HL-60/S4 treated with retinoic acid at 250 ng/mL for 4 days and 3 days (cell line): ENCODE results near the gene CAD.
"Not testable (repeated sequence)": the region's sequence is repeated elsewhere in the genome, so short reads cannot be mapped to it uniquely, and the experiment has no call there.

Experiments used
- in situ Hi-C: fragments of 300-500 bp; cut with MboI; formaldehyde crosslinking; loops from 2 replicates; pipeline ENCODE4 v1.7.0; 2022; ENCODE audit warnings: low sequenced_read_pairs

The CAD gene

DNA sequence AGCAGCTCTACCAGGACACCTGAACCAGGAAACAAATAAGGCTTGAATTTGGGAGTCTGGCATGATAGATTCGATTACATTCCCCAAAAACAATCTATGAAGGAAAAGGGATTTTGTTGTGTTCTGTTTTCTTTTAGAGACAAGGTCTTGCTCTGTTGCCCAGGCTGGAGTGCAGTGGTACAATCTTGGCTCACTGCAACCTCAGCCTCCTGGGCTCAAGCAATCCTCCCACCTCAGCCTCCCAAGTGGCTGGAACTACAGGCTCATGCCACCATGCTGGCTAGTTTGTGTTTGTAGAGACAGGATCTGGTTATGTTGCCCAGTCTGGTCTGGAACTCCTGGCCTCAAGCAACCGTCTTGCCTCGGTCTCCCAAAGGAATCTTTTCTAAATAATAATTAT, 19.1 kb upstream of the CAD start:
- in situ Hi-C loops, result not testable (repeated sequence)

GRCh38 chr2:27198627-27199026, 18.5 kb upstream of the CAD start:
- in situ Hi-C loops, result no loop called here

DNA sequence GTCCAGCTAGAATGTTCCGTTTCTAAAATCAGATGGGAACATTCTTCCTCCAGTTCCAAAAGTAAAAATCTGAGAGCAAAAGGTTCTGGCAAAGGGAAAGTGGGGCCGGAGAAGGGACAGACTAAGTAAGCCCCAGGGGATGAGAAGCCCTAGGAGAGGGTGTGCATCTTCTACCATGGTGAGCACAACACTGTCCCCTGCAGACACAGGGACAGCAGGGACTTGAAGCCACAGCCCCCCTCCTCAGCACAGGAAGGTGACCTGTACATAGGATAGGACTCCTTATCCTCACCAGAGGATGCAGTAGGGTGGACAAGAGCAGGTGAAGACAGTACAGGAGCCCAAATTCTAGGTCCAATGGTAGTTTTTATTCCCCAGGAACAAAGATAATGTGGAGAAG, 17.9 kb upstream of the CAD start:
- in situ Hi-C loops, result no loop called here

GRCh38 chr2:27201675-27202074, 15.5 kb upstream of the CAD start:
- in situ Hi-C loops, result no loop called here

GRCh38 chr2:27202854-27203253, 14.3 kb upstream of the CAD start:
- in situ Hi-C loops, result no loop called here

- in situ Hi-C loops, result no loop called here
Measured at GRCh38 chr2:27203741-27204140, 13.4 kb upstream of the CAD start.

DNA sequence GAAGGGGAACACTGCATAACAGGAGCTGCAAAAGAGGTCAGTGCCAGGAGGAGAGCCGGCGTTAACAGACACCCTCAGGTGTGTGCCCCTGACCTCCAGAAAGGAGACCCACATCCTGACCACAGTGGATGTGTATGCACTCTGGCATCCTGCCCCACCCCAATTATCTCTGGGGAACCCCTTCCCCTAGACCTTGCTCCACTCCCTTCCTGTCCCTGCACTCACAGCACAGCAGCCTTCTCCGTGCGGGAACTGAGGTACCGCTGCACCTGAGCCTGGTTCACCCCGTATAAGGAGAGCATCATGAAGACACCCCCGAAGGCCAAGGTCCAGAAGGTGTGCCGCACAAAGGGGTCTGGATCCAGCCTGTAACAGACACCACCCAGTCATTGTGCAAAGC, 12.6 kb upstream of the CAD start:
- in situ Hi-C loops, result no loop called here

GRCh38 chr2:27205206-27205605, 12.0 kb upstream of the CAD start:
- in situ Hi-C loops, result no loop called here

GRCh38 chr2:27206346-27206745, 10.8 kb upstream of the CAD start:
- in situ Hi-C loops, result no loop called here

GRCh38 chr2:27208486-27209050, 8.6 kb upstream of the CAD start:
- in situ Hi-C loops, result no loop called here

- in situ Hi-C loops, result no loop called here
Measured at GRCh38 chr2:27209621-27210401, 7.4 kb upstream of the CAD start.

DNA sequence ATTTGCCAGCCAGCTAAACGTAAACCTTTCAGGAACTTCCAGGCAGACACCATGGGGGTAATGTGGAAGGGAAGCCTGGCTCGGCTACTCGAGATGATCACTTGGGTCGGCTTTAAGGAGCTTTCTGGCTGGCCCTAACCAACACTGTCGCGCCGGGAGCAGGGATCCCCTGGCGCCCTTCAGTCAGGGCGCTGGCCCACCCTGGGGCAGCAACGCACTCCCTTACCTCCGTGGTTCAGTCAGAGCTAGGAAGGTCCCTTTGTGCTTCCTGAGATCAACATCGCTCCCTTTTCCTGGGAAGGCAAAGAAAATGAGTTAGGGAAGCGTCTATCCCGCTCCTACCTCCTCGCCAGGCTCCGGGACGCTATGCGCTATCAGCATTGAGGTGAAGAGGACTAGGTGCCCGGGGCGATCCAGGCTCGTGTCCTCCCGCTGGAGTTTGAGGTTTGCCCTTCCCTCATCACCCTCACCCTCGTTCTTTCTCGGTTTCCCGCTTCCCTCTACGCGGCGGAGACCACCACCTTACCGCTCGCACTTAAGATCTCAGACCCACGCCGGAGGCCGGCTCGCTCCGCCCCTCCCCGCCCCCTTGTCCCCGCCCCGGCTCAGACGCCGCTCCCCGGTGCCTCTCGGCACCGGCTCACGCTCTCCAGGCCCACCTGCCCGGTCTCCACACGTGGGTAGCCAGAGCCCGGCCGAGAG, 5.8 kb upstream of the CAD start:
- in situ Hi-C loops, result no loop called here

- in situ Hi-C loops, result no loop called here
Measured at GRCh38 chr2:27211943-27212625, 5.1 kb upstream of the CAD start, which contains the start of the genes ATRAID and SLC5A6. Gene ATRAID, plus strand, starts transcription at chr2:27212041. Its CDS starts 328 bp downstream, at chr2:27212369. Gene SLC5A6, minus strand, starts transcription at chr2:27212268. Its CDS starts 4,618 bp downstream, at chr2:27207650.

DNA sequence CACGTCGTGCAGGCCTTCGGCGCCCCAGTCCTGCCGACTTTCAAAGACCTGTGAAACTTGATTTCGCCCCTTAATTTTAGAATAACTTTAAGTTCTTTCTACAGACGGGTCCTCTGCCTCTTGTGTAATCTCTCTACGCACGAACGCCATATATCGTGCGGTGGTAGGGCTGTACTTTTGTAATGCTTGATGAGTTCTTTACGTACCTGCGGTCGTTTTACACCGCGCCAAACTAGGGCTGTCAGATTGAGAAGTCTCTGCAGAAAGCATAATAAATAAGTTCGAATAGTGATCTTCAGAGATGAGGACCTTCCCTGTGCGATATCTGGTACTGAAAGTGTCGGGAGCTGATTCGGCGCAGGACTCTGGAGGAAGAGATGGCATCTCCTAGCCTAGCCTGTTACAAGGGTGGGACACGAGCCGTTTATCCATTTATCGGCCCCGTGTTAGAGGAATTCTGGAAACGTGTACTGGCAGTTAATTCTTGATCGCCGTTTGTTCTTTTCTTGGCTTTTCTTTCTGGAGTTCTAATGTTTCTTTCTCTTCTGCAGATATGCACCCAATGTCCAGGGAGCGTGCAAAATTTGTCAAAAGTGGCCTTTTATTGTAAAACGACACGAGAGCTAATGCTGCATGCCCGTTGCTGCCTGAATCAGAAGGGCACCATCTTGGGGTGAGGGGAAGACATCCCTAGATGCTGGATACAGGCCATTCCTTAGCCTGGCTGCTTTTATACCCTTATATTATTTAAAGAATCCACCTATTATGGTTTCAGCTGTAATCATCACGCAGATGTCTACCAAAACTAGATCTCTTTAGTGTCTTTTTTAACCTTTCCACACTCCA, 4.3 kb upstream of the CAD start:
- in situ Hi-C loops, result no loop called here

- in situ Hi-C loops, result no loop called here
Measured at GRCh38 chr2:27214941-27215340, 2.2 kb upstream of the CAD start.

DNA sequence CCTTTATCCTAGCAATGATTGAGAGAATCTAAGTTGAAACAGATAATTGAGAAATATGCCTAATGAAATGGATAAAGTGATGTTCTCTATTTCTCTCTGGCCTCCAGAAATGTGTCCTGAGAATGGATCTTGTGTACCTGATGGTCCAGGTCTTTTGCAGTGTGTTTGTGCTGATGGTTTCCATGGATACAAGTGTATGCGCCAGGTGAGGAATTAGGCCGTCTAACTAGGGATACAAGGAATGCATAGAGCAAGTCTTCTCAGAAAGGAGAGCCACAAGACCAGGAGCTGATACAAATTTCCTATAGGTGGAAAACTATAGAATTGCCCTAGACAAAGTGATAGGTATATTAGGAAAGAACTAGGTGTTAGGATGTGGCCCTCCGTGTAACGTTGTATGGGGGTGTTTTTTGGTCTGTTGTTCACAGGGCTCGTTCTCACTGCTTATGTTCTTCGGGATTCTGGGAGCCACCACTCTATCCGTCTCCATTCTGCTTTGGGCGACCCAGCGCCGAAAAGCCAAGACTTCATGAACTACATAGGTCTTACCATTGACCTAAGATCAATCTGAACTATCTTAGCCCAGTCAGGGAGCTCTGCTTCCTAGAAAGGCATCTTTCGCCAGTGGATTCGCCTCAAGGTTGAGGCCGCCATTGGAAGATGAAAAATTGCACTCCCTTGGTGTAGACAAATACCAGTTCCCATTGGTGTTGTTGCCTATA, 592 bp upstream of the CAD start:
- in situ Hi-C loops, result no loop called here

- in situ Hi-C loops, result no loop called here
Measured at GRCh38 chr2:27218614-27219013, 1.4 kb downstream of the CAD start.

- in situ Hi-C loops, result no loop called here
Measured at GRCh38 chr2:27219091-27219490, 1.9 kb downstream of the CAD start.

DNA sequence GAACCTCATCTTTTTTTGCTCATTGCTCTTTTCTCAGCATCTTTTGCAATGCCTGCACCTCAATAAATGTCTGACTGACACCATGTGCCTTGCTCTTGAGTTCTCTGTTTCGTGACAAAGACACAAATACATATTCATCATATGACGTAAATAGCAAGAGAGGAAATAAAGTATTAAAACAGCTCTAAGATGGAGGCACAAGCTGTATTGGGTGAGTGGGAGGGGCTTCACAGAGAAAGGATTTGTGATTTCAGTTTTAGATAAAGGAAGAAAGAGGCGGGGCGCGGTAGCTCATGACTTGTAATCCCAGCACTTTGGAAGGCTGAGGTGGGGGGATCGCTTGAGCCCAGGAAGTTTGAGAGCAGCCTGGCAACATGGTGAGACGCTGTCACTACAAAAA, 2.9 kb downstream of the CAD start:
- in situ Hi-C loops, result no loop called here

DNA sequence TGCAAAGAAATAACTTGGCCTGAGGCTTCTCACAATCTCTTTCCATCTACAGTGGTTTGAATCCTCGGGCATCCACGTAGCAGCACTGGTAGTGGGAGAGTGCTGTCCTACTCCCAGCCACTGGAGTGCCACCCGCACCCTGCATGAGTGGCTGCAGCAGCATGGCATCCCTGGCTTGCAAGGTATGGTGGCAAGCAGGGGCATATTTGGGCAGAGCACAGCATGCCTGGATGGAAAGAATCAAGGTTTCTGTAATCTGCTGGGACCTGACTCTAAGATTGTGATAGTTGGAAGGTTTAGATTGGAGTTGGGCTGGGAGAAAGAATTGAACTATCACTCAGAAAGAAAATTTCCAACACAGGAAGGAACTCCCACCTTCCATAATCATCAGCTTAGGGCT, 4.0 kb downstream of the CAD start:
- in situ Hi-C loops, result no loop called here
